Transverse colon (tissue), 4 donors: ENCODE data around the gene BAZ1A. TPM values are rescaled to one million over a fixed set of nuclear protein-coding genes. Genes with fewer than 3 reads are reported as not detected.

Experiments used
- DNase-seq: peaks from one replicate; pipeline ENCODE4 v3.0.0-alpha.2; 2019
- H3K27ac ChIP-seq, 4 donors: fragments of 200-600 bp; sonication (generic); 2 replicates each; pipeline ENCODE4 v1.5.1; 2016 to 2018; ENCODE audit warnings: inconsistent platforms in 4 of 4
- H3K27me3 ChIP-seq: fragments of 200-600 bp; sonication (generic); 2 replicates; pipeline ENCODE4 v1.5.1; 2017; ENCODE audit warnings: inconsistent platforms
- H3K36me3 ChIP-seq, 4 donors: fragments of 200-600 bp; sonication (generic); 2 replicates each; pipeline ENCODE4 v1.5.1; 2017 to 2019; ENCODE audit warnings: inconsistent platforms in 4 of 4
- H3K4me1 ChIP-seq, 4 donors: fragments of 200-600 bp; sonication (generic); 2 replicates each; pipeline ENCODE4 v1.5.1; 2017 to 2020; ENCODE audit warnings: inconsistent platforms in 4 of 4
- H3K4me3 ChIP-seq, 4 donors: fragments of 200-600 bp; sonication (generic); 1 replicate in 1 of 4; 2 replicates in 3 of 4; pipeline versions ENCODE4 v1.5.1 to v1.6.1; 2017 to 2019; ENCODE audit warnings: inconsistent platforms in 4 of 4
- H3K9me3 ChIP-seq, 2 donors: fragments of 200-600 bp; sonication (generic); 2 replicates each; pipeline ENCODE4 v1.5.1; 2017 to 2019; ENCODE audit warnings: inconsistent platforms in 2 of 2
- EP300 ChIP-seq: sonication (generic); formaldehyde crosslinking; IDR thresholded peaks from one replicate; pipeline ENCODE4 v1.6.1; 2017; ENCODE audit warnings: antibody characterized with exemption, low read depth
- POLR2A ChIP-seq: fragments of 450-650 bp; IDR thresholded peaks from one replicate; pipeline ENCODE4 v1.6.1; 2016; ENCODE audit warnings: antibody characterized with exemption, mild to moderate bottlenecking, moderate library complexity
- POLR2AphosphoS5 ChIP-seq, 3 donors: sonication (generic); formaldehyde crosslinking; IDR thresholded peaks; one replicate each; pipeline ENCODE4 v1.6.1; 2016; ENCODE audit warnings: antibody characterized with exemption in 3 of 3
- WGBS, 2 donors: methylation state at CpG; one replicate each; pipeline ENCODE4 v1.1.5; 2018; ENCODE audit warnings: low coverage in 1 of 2; 5-methylcytosine and 5-hydroxymethylcytosine counted together
- in situ Hi-C, 4 donors: fragments of 200-750 bp; cut with MboI; loops; one replicate each; pipeline versions ENCODE4 v1.15.0 to v1.15.1; 2017; ENCODE audit warnings: low sequenced_read_pairs in 3 of 4, low pct_ligation_motif_present in 1 of 4, low pct_unique_long_range_greater_than_20kb in 1 of 4
- intact Hi-C: fragments of 100-400 bp; cut with DNase I; formaldehyde crosslinking; loops from one replicate; pipeline ENCODE4 v1.15.1; 2023; ENCODE audit warnings: low total_unique reads
- total RNA-seq, 4 donors: library from RNA; depleted of rRNA; stranded (reverse); fragments of >200 nt; gene quantifications; one replicate each; pipeline ENCODE4 v1.1.0, GENCODE V29; 2016
- TF ChIP-seq, protein P1 (sequence below), 5 experiments: fragments of 200-600 bp in 3 of 5; fragments of 450-650 bp in 2 of 5; sonication (generic) in 3 of 5; IDR thresholded peaks; 1 replicate in 2 of 5; 2 replicates in 3 of 5; pipeline ENCODE4 v1.5.1; 2016 to 2017; ENCODE audit warnings: antibody characterized with exemption in 5 of 5, inconsistent platforms in 3 of 5, mild to moderate bottlenecking in 2 of 5, moderate library complexity in 1 of 5

The BAZ1A gene
- total RNA-seq, 4 donors from 2014 or later = 25.8 to 48.1 (median 41.0) TPM

DNA sequence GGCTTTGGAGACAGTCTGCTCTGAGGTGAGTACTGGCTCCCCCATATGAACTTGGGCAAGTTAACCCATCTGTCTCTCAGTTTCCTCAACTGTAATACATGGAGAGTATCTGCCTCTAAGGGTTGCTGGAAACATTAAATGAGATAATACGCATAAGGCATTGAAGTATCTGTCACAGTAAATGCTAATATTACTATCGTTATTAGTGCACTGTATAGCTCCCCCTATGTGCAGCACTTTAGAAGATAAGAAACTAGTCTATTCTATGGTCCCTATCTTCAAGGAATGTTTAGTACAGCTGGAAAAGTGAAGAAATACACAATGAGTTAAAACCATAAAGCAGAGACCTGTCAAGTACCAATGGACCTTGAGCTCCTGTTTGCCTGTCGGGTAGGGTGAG, 109.1 kb downstream of the BAZ1A start:
- no peak for DNase-seq
- in situ Hi-C loops = no loop called here
- TF ChIP-seq POLR2A (no peak), EP300 (no peak), POLR2AphosphoS5 (IDR thresholded peaks at IDR 0.05) (no peak)
- TF ChIP-seq, protein P1, sequence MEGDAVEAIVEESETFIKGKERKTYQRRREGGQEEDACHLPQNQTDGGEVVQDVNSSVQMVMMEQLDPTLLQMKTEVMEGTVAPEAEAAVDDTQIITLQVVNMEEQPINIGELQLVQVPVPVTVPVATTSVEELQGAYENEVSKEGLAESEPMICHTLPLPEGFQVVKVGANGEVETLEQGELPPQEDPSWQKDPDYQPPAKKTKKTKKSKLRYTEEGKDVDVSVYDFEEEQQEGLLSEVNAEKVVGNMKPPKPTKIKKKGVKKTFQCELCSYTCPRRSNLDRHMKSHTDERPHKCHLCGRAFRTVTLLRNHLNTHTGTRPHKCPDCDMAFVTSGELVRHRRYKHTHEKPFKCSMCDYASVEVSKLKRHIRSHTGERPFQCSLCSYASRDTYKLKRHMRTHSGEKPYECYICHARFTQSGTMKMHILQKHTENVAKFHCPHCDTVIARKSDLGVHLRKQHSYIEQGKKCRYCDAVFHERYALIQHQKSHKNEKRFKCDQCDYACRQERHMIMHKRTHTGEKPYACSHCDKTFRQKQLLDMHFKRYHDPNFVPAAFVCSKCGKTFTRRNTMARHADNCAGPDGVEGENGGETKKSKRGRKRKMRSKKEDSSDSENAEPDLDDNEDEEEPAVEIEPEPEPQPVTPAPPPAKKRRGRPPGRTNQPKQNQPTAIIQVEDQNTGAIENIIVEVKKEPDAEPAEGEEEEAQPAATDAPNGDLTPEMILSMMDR (IDR thresholded peaks at IDR 0.05) = no peak
- intact Hi-C loops = no loop called here
- Histone ChIP-seq H3K4me3 (no peak overlapping the region), H3K27me3 (no peaks in the 10 kb centered on the region), H3K4me1 (no peaks in the 10 kb centered on the region), H3K9me3 (no peaks in the 10 kb centered on the region), H3K27ac (no peak overlapping the region), H3K36me3 (peaks cover 0 to 47% (median 17%) of the 10 kb centered on the region in 4 donors)
- WGBS, 2 donors = 96 to 97% methylated on average over 3 of the region's 3 CpGs

DNA sequence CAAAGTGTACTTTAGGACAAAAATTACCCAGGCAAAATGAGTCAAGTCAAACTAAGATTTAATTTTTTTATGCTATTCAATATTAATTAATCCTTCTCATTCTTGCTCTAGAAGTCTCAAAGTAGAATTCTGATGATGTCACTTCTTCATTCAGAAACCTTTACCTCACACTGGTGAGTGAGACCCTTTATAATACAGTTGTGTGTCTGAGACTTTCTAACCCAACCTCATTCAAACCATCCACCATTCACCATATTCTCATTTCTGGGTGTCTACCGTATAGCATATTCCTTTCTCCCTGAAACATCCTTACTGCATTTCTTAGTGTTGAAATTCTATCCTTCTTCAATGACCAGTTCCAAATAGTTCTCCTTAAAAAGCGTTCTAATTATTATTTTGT, 119.9 kb downstream of the BAZ1A start:
- H3K4me3 ChIP-seq = no peak overlapping the region
- H3K27ac ChIP-seq = no peak overlapping the region

DNA sequence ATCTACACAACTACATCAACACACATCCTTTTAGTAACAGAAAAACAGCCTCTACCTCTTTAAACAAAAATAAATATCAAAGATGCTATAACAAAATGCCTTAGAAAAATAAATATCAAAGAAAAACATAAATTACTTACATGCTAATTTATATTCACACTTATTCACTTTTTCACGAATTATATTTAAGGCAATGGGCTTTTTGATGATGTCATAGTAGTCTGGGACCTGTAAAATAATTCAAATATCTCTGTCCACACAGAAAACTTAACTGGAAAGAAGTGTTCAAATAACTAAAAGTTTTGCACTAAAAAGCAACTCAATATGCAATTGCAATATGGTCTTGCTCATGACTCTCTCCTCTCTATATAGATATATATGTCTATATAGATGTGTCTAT, 120.5 kb downstream of the BAZ1A start:
- no peaks in the 10 kb centered on the region for H3K9me3 ChIP-seq
- H3K4me1 ChIP-seq = no peaks in the 10 kb centered on the region
- in situ Hi-C loops (no loop called here), intact Hi-C loops (no loop called here)
- no peak overlapping the region for H3K4me3 ChIP-seq
- H3K27ac ChIP-seq = no peak overlapping the region
- H3K27me3 ChIP-seq = no peaks in the 10 kb centered on the region
- H3K36me3 ChIP-seq = peaks cover 0 to 24% (median 0%) of the 10 kb centered on the region in 4 donors
- TF ChIP-seq POLR2A (no peak), EP300 (no peak), POLR2AphosphoS5 (IDR thresholded peaks at IDR 0.05) (no peak)
- TF ChIP-seq, protein P1 (IDR thresholded peaks at IDR 0.05) = no peak
- DNase-seq = no peak
- 92 to 100% methylated on average over 1 of the region's 1 CpG for WGBS, 2 donors

More for the DNA sequence above, 119.9 kb downstream of the BAZ1A start:
- in situ Hi-C loops = no loop called here
- TF ChIP-seq POLR2AphosphoS5 (IDR thresholded peaks at IDR 0.05) = no peak
- no peaks in the 10 kb centered on the region for H3K27me3 ChIP-seq
- no peak for DNase-seq
- no peaks in the 10 kb centered on the region for H3K9me3 ChIP-seq
- H3K36me3 ChIP-seq = peaks cover 0 to 24% (median 0%) of the 10 kb centered on the region in 4 donors
- H3K4me1 ChIP-seq = no peaks in the 10 kb centered on the region
- 100% methylated on average over 2 of the region's 2 CpGs for WGBS, 2 donors
- intact Hi-C loops = no loop called here

DNA sequence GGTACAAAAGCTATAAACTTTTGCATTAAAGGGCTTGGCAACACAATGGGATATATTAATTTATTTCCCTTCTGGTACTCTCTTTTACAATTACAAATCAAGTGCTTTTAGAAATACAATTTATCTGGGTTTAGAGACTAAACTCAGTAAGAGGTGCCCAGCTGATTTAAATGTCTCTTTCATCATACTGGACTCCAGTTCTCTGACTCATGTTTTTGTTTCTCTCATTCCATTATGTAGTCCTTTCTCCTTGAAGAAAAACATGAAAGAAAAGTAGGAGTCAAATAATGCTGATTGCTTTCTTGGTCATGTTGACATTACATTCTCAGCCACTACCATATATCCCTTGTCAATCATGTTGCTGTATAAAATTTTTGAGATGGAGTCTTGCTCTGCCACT, 124.5 kb downstream of the BAZ1A start:
- no peaks in the 10 kb centered on the region for H3K27me3 ChIP-seq
- TF ChIP-seq EP300 (no peak), POLR2AphosphoS5 (IDR thresholded peaks at IDR 0.05) (no peak), POLR2A (no peak)
- TF ChIP-seq, protein P1 (IDR thresholded peaks at IDR 0.05) = no peak
- H3K27ac ChIP-seq = no peak overlapping the region
- intact Hi-C loops (no loop called here), in situ Hi-C loops (no loop called here)
- no peaks in the 10 kb centered on the region for H3K4me1 ChIP-seq
- H3K4me3 ChIP-seq = no peak overlapping the region
- H3K9me3 ChIP-seq = no peaks in the 10 kb centered on the region
- DNase-seq = no peak
- H3K36me3 ChIP-seq = peaks cover 0 to 17% (median 0%) of the 10 kb centered on the region in 4 donors

DNA sequence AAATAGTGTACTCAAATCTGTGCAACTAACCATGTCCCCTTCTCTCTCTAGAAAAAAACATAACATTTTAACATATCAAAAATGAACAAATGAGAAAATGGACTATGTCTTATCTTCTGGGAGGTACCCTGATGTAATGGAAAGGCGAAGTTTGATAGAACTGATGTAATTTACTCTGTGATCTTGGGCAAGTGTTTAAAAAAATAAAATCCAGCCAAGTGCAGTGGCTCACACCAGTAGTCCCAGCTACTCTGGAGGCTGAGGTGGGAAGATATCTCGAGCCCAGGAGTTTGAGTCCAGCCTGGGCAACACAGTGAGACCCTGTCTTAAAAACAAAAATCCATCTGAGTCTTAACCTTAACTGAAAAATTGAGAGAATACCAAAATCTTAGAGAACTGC, 124.9 kb downstream of the BAZ1A start:
- Histone ChIP-seq H3K4me1 (no peaks in the 10 kb centered on the region), H3K9me3 (no peaks in the 10 kb centered on the region), H3K27ac (no peak overlapping the region), H3K4me3 (no peak overlapping the region), H3K36me3 (peaks cover 0 to 17% (median 0%) of the 10 kb centered on the region in 4 donors), H3K27me3 (no peaks in the 10 kb centered on the region)
- TF ChIP-seq EP300 = no peak
- no peak for TF ChIP-seq POLR2AphosphoS5 (IDR thresholded peaks at IDR 0.05)
- TF ChIP-seq, protein P1 (IDR thresholded peaks at IDR 0.05) = no peak
- no peak for TF ChIP-seq POLR2A
- intact Hi-C loops = no loop called here
- in situ Hi-C loops = no loop called here
- DNase-seq = no peak
- 94 to 96% methylated on average over 2 of the region's 2 CpGs for WGBS, 2 donors
